Karpas-422 (cell line): ENCODE results near the gene CDK6. TPM values are rescaled to one million over a fixed set of nuclear protein-coding genes. Genes with fewer than 3 reads are reported as not detected.

ENCODE experiments used
- DNase-seq: peaks from one replicate; pipeline ENCODE4 v3.0.0-alpha.2; 2015
- H2AFZ ChIP-seq: fragments of 200-600 bp; sonication (generic); 2 replicates; pipeline ENCODE4 v1.6.1; 2014; ENCODE audit warnings: antibody characterized with exemption, low read length, mixed read lengths
- H3K27ac ChIP-seq: fragments of 200-600 bp; sonication (generic); 2 replicates; pipeline ENCODE4 v1.5.1; 2014; ENCODE audit warnings: mild to moderate bottlenecking, low read length, moderate library complexity
- H3K27me3 ChIP-seq: fragments of 200-600 bp; sonication (generic); 2 replicates; pipeline ENCODE4 v1.6.1; 2014; ENCODE audit warnings: low read length, mixed read lengths
- H3K36me3 ChIP-seq: fragments of 200-600 bp; sonication (generic); 2 replicates; pipeline ENCODE4 v1.6.1; 2014; ENCODE audit warnings: low read length, mixed read lengths; ENCODE audit not compliant: insufficient read depth
- H3K4me1 ChIP-seq: fragments of 200-600 bp; sonication (generic); 2 replicates; pipeline ENCODE4 v1.6.1; 2014; ENCODE audit warnings: mild to moderate bottlenecking, low read length, mixed read lengths
- H3K4me2 ChIP-seq: fragments of 200-600 bp; sonication (generic); 2 replicates; pipeline ENCODE4 v1.6.1; 2014; ENCODE audit warnings: low read length, low read depth, mild to moderate bottlenecking; ENCODE audit not compliant: poor library complexity, severe bottlenecking
- H3K4me3 ChIP-seq: fragments of 200-600 bp; sonication (generic); 2 replicates; pipeline ENCODE4 v1.5.1; 2014; ENCODE audit warnings: mild to moderate bottlenecking, antibody characterized with exemption, low read length, mixed read lengths
- H3K79me2 ChIP-seq: fragments of 200-600 bp; sonication (generic); 2 replicates; pipeline ENCODE4 v1.6.1; 2014; ENCODE audit warnings: mild to moderate bottlenecking, low read length, mixed read lengths
- H3K9ac ChIP-seq: fragments of 200-600 bp; sonication (generic); 2 replicates; pipeline ENCODE4 v1.6.0; 2014; ENCODE audit warnings: low read length
- H3K9me2 ChIP-seq: fragments of 200-600 bp; sonication (generic), shearing (Covaris generic); replicated peaks from 2 replicates; pipeline ENCODE4 v1.6.0; 2014; ENCODE audit warnings: mild to moderate bottlenecking, low read length, moderate library complexity; ENCODE audit not compliant: insufficient read depth
- H3K9me3 ChIP-seq: fragments of 300-700, 200-600 bp; sonication (generic); 2 replicates; pipeline ENCODE4 v1.6.1; 2014; ENCODE audit warnings: low read length, mixed read lengths
- H4K20me1 ChIP-seq: fragments of 200-600 bp; sonication (generic); 2 replicates; pipeline ENCODE4 v1.6.1; 2014; ENCODE audit warnings: mild to moderate bottlenecking, antibody characterized with exemption, low read length, low read depth; ENCODE audit not compliant: insufficient read depth
- total RNA-seq: library from RNA; depleted of rRNA; stranded (reverse); fragments of >200 nt; shearing (Covaris generic); gene quantifications from 2 replicates; pipeline ENCODE4 v1.2.3, GENCODE V29; 2014; ENCODE audit warnings: low replicate concordance

Gene CDK6
- total RNA-seq, 1 experiment from 2014 or later, result 65.1 TPM

DNA sequence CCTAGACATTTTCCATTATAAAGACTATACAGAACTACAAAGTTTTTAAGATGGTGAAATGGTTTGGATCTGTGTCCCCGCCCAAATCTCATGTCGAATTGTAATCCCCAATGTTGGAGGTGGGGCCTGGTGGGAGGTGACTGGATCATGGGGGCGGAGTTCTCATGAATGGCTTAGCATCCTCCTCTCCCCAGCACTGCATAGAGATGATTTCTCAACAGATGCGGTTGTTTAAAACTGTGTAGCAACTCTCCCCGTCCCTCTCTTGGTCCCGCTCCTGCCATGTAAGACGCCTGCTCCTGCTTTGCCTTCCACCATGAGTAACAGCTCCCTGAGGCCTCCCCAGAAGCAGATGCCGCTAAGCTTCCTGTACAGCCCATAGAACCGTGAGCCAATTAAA lies 247.8 kb downstream of the CDK6 start:
- no peak for DNase-seq
- peak overlapping the region; percentile 86 for H3K9ac ChIP-seq

DNA sequence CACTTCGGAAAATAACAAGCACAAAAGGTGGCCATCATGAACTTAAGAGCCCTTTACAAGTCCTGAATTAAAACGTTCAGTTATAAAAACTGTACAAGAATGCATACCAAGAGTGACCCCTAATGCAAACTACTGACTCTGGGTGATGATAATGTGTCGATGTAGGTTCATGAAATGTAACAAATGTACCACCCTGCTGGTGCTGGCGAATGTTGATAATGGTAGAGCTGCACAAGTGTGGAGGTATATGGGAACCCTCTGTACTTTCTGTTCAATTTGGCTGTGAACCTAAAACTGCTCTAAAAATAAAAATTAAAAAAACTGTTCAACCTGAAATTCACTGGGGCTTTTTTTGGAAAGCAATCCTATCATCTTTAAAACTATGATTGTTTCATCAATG lies 249.5 kb downstream of the CDK6 start:
- H3K4me1 ChIP-seq, result peaks cover 38% of the 10 kb centered on the region
- peaks cover 35% of the 10 kb centered on the region for H4K20me1 ChIP-seq
- H3K9me2 ChIP-seq, result no peaks in the 10 kb centered on the region
- peak overlapping the region; percentile 46 for H3K4me2 ChIP-seq
- peak overlapping the region; percentile 17 for H3K9ac ChIP-seq
- H3K27ac ChIP-seq, result peak overlapping the region; percentile 51
- no peak for DNase-seq
- H3K9me3 ChIP-seq, result no peaks in the 10 kb centered on the region
- H3K4me3 ChIP-seq, result peak overlapping the region; percentile 31
- H2AFZ ChIP-seq, result no peak overlapping the region
- H3K36me3 ChIP-seq, result peaks cover 47% of the 10 kb centered on the region; the same call in 1 of the 2 replicates
- peaks cover 80% of the 10 kb centered on the region for H3K79me2 ChIP-seq
- no peaks in the 10 kb centered on the region for H3K27me3 ChIP-seq

More for the DNA sequence above, 247.8 kb downstream of the CDK6 start:
- Histone ChIP-seq H3K9me3 (no peaks in the 10 kb centered on the region), H3K27me3 (no peaks in the 10 kb centered on the region), H4K20me1 (peaks cover 24% of the 10 kb centered on the region), H3K4me2 (peak overlapping the region; percentile 86), H3K4me3 (peak overlapping the region; percentile 85), H3K4me1 (peaks cover 38% of the 10 kb centered on the region), H3K79me2 (peaks cover 63% of the 10 kb centered on the region), H2AFZ (no peak overlapping the region), H3K27ac (no peak overlapping the region), H3K36me3 (peaks cover 35% of the 10 kb centered on the region; the same call in 1 of the 2 replicates), H3K9me2 (no peaks in the 10 kb centered on the region)

DNA sequence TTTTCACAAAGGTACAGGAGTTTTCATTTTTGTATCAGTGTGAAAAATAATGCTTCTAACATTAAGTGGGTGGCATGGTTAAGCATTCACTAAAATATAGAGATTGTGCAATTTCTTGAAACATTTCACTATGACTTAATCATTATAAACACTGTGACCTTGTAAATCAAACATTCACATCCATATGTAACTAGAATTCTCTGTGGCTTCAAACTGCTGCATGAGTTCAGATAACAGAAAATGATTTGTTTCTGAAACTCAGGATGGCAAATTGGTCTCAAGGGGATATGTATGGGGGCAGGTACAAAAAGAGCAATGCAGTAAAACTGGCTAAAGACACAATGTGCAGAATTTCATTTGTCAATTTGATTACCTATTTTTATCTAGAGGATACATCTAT lies 250.0 kb downstream of the CDK6 start:
- H3K9me2 ChIP-seq, result no peaks in the 10 kb centered on the region
- H3K27me3 ChIP-seq, result no peaks in the 10 kb centered on the region
- H3K36me3 ChIP-seq, result peaks cover 47% of the 10 kb centered on the region; the same call in 1 of the 2 replicates
- peak overlapping the region; percentile 31; the same call in 1 of the 2 replicates for H3K4me3 ChIP-seq
- H4K20me1 ChIP-seq, result peaks cover 35% of the 10 kb centered on the region
- H3K79me2 ChIP-seq, result peaks cover 84% of the 10 kb centered on the region
- no peak overlapping the region for H2AFZ ChIP-seq
- H3K4me2 ChIP-seq, result peak overlapping the region; percentile 46
- peaks cover 38% of the 10 kb centered on the region for H3K4me1 ChIP-seq
- H3K27ac ChIP-seq, result peak overlapping the region; percentile 51
- H3K9me3 ChIP-seq, result no peaks in the 10 kb centered on the region
- DNase-seq, result peak; percentile 53
- H3K9ac ChIP-seq, result no peak overlapping the region; the same call in 1 of the 2 replicates

DNA sequence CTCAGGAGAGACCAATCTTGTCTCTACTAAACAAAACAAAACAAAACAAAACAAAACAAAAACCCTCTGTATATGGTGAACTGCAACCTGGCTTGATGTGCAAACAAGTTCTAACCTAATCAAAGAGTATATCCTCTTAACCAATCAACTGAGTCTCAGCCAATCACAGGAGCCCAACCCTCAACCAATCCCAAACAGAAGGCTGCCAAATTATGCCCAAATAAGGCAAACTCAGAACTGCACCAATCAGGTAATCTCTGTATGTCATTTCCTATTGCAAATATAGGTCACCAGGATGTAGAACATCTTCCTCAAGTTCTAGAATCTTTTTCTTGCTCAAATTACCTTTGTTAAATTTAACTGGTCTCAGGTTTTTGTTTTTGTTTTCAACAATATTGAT lies 251.4 kb downstream of the CDK6 start:
- Histone ChIP-seq H3K27me3 (no peaks in the 10 kb centered on the region), H3K9me2 (no peaks in the 10 kb centered on the region), H3K79me2 (peaks cover 98% of the 10 kb centered on the region), H3K4me1 (peaks cover 33% of the 10 kb centered on the region), H3K4me2 (no peak overlapping the region), H3K9me3 (no peaks in the 10 kb centered on the region), H3K9ac (no peak overlapping the region), H4K20me1 (peaks cover 45% of the 10 kb centered on the region), H2AFZ (no peak overlapping the region), H3K36me3 (peaks cover 57% of the 10 kb centered on the region; the same call in 1 of the 2 replicates), H3K4me3 (no peak overlapping the region), H3K27ac (no peak overlapping the region)
- DNase-seq, result no peak

DNA sequence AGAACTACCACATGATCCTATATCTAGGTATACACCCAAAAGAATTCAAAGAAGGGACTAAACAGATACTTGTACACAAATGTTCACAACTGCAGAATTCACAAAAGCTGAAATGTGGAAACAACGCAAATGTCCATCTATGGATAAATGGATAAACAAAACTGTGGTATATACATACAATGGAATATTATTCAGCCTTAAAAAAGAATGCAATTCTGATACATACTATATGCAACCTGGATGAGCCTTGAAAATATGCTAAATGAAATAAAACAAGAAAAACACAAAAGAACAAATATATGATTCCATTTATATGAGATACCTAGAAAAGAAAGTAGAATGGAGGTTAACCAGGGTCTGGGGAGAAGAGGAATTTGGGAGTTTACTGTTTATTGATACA lies 253.4 kb downstream of the CDK6 start:
- Histone ChIP-seq H4K20me1 (peaks cover 31% of the 10 kb centered on the region), H3K4me2 (no peak overlapping the region), H3K27me3 (no peaks in the 10 kb centered on the region), H2AFZ (no peak overlapping the region), H3K9ac (no peak overlapping the region), H3K27ac (no peak overlapping the region), H3K4me1 (peaks cover 22% of the 10 kb centered on the region), H3K36me3 (peaks cover 74% of the 10 kb centered on the region), H3K9me3 (no peaks in the 10 kb centered on the region), H3K79me2 (peaks cover 96% of the 10 kb centered on the region), H3K4me3 (no peak overlapping the region), H3K9me2 (no peaks in the 10 kb centered on the region)
- no peak for DNase-seq

DNA sequence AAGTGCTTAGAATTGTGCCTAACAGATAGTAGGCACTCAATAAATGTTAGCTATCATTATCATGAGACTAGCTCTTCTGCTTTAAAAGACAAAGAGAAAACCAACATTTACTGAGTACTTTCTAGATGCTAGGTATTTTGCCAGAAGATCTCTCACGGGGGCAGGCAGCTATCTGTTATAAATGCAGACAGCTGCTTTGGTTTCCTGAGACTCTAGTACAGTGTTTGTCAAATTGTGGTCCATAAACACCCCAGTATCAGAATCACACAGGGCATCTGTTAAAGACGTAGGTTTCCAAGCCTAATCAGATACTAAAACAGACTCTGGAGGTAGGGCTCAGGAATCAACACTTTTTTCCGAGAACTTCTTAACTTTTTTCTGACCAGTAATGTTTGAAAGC lies 260.1 kb downstream of the CDK6 start:
- Histone ChIP-seq H3K9me3 (no peaks in the 10 kb centered on the region), H3K36me3 (peaks cover 65% of the 10 kb centered on the region), H3K4me3 (no peak overlapping the region), H2AFZ (no peak overlapping the region), H3K9me2 (no peaks in the 10 kb centered on the region), H4K20me1 (0 out of 2 replicates have a peak, but pooled peaks cover 10% of the 10 kb centered on the region), H3K4me2 (no peak overlapping the region), H3K27ac (no peak overlapping the region), H3K4me1 (no peaks in the 10 kb centered on the region), H3K27me3 (no peaks in the 10 kb centered on the region), H3K9ac (no peak overlapping the region), H3K79me2 (peaks cover 55% of the 10 kb centered on the region)
- DNase-seq, result no peak

DNA sequence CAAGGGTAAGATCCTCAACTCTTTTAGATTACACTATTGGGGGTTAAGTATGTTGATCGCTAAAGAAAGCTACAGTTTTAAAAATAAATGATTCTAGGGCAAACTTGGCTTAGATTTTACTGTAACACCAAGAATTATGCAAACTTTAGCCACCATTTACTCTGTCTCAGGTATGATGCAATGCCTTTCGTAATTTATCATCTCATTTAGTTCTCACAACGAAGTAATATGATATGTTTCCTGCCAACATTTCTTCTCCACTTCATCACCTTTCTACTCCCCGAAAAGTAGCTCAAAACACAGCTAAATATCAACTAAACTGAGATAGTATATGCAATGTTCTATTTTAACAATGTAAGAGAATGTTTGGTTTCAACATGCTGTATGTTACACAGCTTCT lies 267.2 kb downstream of the CDK6 start:
- Histone ChIP-seq H3K4me3 (no peak overlapping the region), H3K9me3 (no peaks in the 10 kb centered on the region), H4K20me1 (no peaks in the 10 kb centered on the region), H3K9me2 (no peaks in the 10 kb centered on the region), H3K4me1 (no peaks in the 10 kb centered on the region), H2AFZ (no peak overlapping the region), H3K9ac (no peak overlapping the region), H3K36me3 (peaks cover 32% of the 10 kb centered on the region), H3K27me3 (no peaks in the 10 kb centered on the region), H3K4me2 (no peak overlapping the region), H3K27ac (no peak overlapping the region), H3K79me2 (peaks cover 15% of the 10 kb centered on the region)
- DNase-seq, result no peak

DNA sequence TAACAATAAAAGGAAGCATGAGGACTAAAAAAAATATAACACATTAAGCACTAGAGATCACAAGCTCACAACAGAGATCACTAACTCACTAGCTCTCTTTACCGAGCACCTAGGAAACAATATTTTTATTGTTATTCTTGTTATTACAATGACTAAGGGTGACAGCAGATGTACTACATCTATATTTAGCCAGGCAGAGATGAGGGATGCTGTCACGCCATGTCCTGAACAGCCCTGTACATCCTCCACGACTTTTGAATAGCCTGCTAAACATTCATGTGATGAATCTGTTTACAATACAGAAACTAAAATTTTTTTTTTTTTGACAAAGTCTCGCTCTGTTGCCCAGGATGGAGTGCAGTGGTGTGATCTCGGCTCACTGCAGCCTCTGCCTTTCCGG lies 268.9 kb downstream of the CDK6 start:
- Histone ChIP-seq H3K9me3 (no peaks in the 10 kb centered on the region), H3K4me1 (no peaks in the 10 kb centered on the region), H3K79me2 (peaks cover 12% of the 10 kb centered on the region), H3K36me3 (peaks cover 44% of the 10 kb centered on the region; the same call in 1 of the 2 replicates), H2AFZ (no peak overlapping the region), H3K27ac (no peak overlapping the region), H3K9me2 (no peaks in the 10 kb centered on the region), H3K4me3 (no peak overlapping the region), H4K20me1 (no peaks in the 10 kb centered on the region), H3K9ac (no peak overlapping the region), H3K27me3 (no peaks in the 10 kb centered on the region), H3K4me2 (no peak overlapping the region)
- no peak for DNase-seq
